Glutamatergic neuron (in vitro differentiated cells): Measurements from ENCODE around the gene FUZ. TPM values are rescaled to one million over a fixed set of nuclear protein-coding genes. Genes with fewer than 3 reads are reported as not detected.

ENCODE experiments used
- DNase-seq: peaks from one replicate; pipeline ENCODE4 v3.0.0; 2022
- H3K27ac Mint-ChIP-seq: one replicate; pipeline ENCODE4 v1.8.0; 2020; ENCODE audit warnings: mild to moderate bottlenecking, mixed read lengths, inconsistent platforms; ENCODE audit not compliant: unreplicated experiment
- H3K27me3 Mint-ChIP-seq: one replicate; pipeline ENCODE4 v1.8.0; 2020; ENCODE audit warnings: mild to moderate bottlenecking, moderate library complexity, mixed read lengths, inconsistent platforms; ENCODE audit not compliant: unreplicated experiment
- H3K36me3 Mint-ChIP-seq: one replicate; pipeline ENCODE4 v1.8.0; 2020; ENCODE audit warnings: mild to moderate bottlenecking, mixed read lengths, inconsistent platforms; ENCODE audit not compliant: unreplicated experiment
- H3K4me1 Mint-ChIP-seq: one replicate; pipeline ENCODE4 v1.8.0; 2020; ENCODE audit warnings: mild to moderate bottlenecking, low read depth, mixed read lengths, inconsistent platforms; ENCODE audit not compliant: unreplicated experiment
- H3K4me3 Mint-ChIP-seq: one replicate; pipeline ENCODE4 v1.8.0; 2020; ENCODE audit warnings: mild to moderate bottlenecking, mixed read lengths, inconsistent platforms; ENCODE audit not compliant: unreplicated experiment
- H3K9me3 Mint-ChIP-seq: one replicate; pipeline ENCODE4 v1.8.0; 2020; ENCODE audit warnings: mild to moderate bottlenecking, moderate library complexity, mixed read lengths, inconsistent platforms; ENCODE audit not compliant: unreplicated experiment
- CTCF ChIP-seq: fragments of 200-600 bp; sonication (generic); IDR thresholded peaks from one replicate; pipeline ENCODE4 v1.5.0; 2021; ENCODE audit not compliant: partially characterized antibody, unreplicated experiment
- microRNA-seq: library from miRNA; unstranded; fragments of <30 nt; microRNA quantifications from one replicate; pipeline ENCODE4, GENCODE V29; 2020; ENCODE audit not compliant: unreplicated experiment
- total RNA-seq: library from RNA; stranded (reverse); fragmentation: NEBNext Ultra II Directional; extraction: Animal tissue kit (Norgen Biotek cat#: 25700); gene quantifications from one replicate; pipeline ENCODE4 v1.2.1, GENCODE V29; 2021; ENCODE audit not compliant: unreplicated experiment

FUZ gene
- total RNA-seq, 1 donor from 2014 or later = 13.6 TPM

GRCh38 chr19:49761249-49761624, 51.9 kb downstream of the FUZ start:
- TF ChIP-seq CTCF = no peak
- DNase-seq = no peak
- H3K9me3 Mint-ChIP-seq = peaks cover 8% of the 10 kb centered on the region
- peaks cover 7% of the 10 kb centered on the region for H3K27me3 Mint-ChIP-seq
- H3K36me3 Mint-ChIP-seq = peaks cover 5% of the 10 kb centered on the region
- H3K27ac Mint-ChIP-seq = no peak overlapping the region
- H3K4me1 Mint-ChIP-seq = peaks cover 2% of the 10 kb centered on the region
- no peak overlapping the region for H3K4me3 Mint-ChIP-seq

GRCh38 chr19:49758292-49758691, 54.8 kb downstream of the FUZ start:
- H3K27me3 Mint-ChIP-seq = peaks cover 7% of the 10 kb centered on the region
- TF ChIP-seq CTCF = no peak
- no peak overlapping the region for H3K27ac Mint-ChIP-seq
- H3K9me3 Mint-ChIP-seq = no peaks in the 10 kb centered on the region
- H3K36me3 Mint-ChIP-seq = peaks cover 5% of the 10 kb centered on the region
- DNase-seq = no peak
- no peak overlapping the region for H3K4me3 Mint-ChIP-seq
- H3K4me1 Mint-ChIP-seq = no peaks in the 10 kb centered on the region

Small RNA genes lying within 50 kb of the gene (microRNA-seq; reads per million reads assigned to microRNA genes)
- gene MIR4749 = 20.9 reads per million, percentile 59 among the genes with 10 or more reads in this experiment
- gene MIR6799 = 3.9 reads per million, percentile 27 among the genes with 10 or more reads in this experiment
- gene MIR6800 = 2.5 reads per million, percentile 17 among the genes with 10 or more reads in this experiment

Other genes starting within 250 kb of the FUZ start
- 94.4 TPM for gene NOSIP, start 232.7 kb downstream of the FUZ start, total RNA-seq
- gene PRRG2, start 232.0 kb downstream of the FUZ start, total RNA-seq = 0.29 TPM
- 39.2 TPM for gene PRR12, start 222.1 kb downstream of the FUZ start, total RNA-seq
- 4.7 TPM for gene RRAS, start 173.1 kb downstream of the FUZ start, total RNA-seq
- gene SCAF1, start 171.1 kb downstream of the FUZ start, total RNA-seq = 84.4 TPM
- 40.1 TPM for gene IRF3, start 147.4 kb downstream of the FUZ start, total RNA-seq
- 7.5 TPM for gene BCL2L12, start 147.4 kb downstream of the FUZ start, total RNA-seq
- 177 TPM for gene PRMT1, start 136.0 kb downstream of the FUZ start, total RNA-seq
- gene ADM5, start 123.7 kb downstream of the FUZ start, total RNA-seq = 3.2 TPM
- gene CPT1C, start 122.2 kb downstream of the FUZ start, total RNA-seq = 133 TPM
- gene TSKS, start 50.0 kb downstream of the FUZ start, total RNA-seq = not detected
- gene AP2A1, start 46.3 kb downstream of the FUZ start, total RNA-seq = 175 TPM
- 51.0 TPM for gene MED25, start 5.0 kb upstream of the FUZ start, total RNA-seq
- gene PTOV1, start 37.9 kb upstream of the FUZ start, total RNA-seq = 342 TPM
- 81.3 TPM for gene PNKP, start 54.3 kb upstream of the FUZ start, total RNA-seq
- gene AKT1S1, start 64.1 kb upstream of the FUZ start, total RNA-seq = 23.7 TPM
- 56.8 TPM for gene TBC1D17, start 64.4 kb upstream of the FUZ start, total RNA-seq
- gene IL4I1, start 83.6 kb upstream of the FUZ start, total RNA-seq = 0.59 TPM
- gene ATF5, start 115.9 kb upstream of the FUZ start, total RNA-seq = 138 TPM
- 65.4 TPM for gene NUP62, start 116.2 kb upstream of the FUZ start, total RNA-seq
- gene SIGLEC11, start 147.9 kb upstream of the FUZ start, total RNA-seq = not detected
- gene VRK3, start 212.1 kb upstream of the FUZ start, total RNA-seq = 44.5 TPM
- gene ZNF473, start 212.7 kb upstream of the FUZ start, total RNA-seq = 13.4 TPM